ENCODE data around the gene FIGNL1. TPM values are rescaled to one million over a fixed set of nuclear protein-coding genes. Genes with fewer than 3 reads are reported as not detected.

Gene FIGNL1
- total RNA-seq, 1 experiment from 2014 or later, result 38.4 TPM

DNA sequence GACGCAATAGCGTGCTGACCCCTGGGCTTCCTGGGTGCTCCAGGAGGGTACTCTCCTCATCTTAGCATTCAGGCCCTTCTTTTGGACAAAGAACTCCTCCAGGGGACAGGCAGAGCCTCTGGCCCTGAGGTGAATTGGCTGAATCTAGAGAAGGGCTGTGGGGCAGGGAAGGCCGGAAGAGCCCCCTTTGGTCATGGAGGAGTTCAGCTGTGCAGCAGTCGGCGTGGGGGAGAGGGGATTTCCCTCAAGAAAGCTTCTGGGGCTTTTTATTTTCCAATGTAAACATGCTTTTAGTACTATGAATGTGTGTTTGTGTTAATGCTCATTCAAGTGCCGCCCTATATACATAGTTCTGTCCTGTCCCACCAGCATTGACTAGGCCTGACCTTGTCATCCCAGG is 38.8 kb downstream of the FIGNL1 start:
- Histone ChIP-seq H3K9me3 (replicated peaks) (no peaks in the 10 kb centered on the region), H3K4me1 (replicated peaks) (no peaks in the 10 kb centered on the region), H3K27me3 (replicated peaks) (no peaks in the 10 kb centered on the region), H3K36me3 (no peaks in the 10 kb centered on the region), H3K4me3 (no peak overlapping the region), H3K27ac (no peak overlapping the region)
- DNase-seq (ENCODE audit: low read depth in 1 of 2, low spot score in 2 of 2), result no peak

DNA sequence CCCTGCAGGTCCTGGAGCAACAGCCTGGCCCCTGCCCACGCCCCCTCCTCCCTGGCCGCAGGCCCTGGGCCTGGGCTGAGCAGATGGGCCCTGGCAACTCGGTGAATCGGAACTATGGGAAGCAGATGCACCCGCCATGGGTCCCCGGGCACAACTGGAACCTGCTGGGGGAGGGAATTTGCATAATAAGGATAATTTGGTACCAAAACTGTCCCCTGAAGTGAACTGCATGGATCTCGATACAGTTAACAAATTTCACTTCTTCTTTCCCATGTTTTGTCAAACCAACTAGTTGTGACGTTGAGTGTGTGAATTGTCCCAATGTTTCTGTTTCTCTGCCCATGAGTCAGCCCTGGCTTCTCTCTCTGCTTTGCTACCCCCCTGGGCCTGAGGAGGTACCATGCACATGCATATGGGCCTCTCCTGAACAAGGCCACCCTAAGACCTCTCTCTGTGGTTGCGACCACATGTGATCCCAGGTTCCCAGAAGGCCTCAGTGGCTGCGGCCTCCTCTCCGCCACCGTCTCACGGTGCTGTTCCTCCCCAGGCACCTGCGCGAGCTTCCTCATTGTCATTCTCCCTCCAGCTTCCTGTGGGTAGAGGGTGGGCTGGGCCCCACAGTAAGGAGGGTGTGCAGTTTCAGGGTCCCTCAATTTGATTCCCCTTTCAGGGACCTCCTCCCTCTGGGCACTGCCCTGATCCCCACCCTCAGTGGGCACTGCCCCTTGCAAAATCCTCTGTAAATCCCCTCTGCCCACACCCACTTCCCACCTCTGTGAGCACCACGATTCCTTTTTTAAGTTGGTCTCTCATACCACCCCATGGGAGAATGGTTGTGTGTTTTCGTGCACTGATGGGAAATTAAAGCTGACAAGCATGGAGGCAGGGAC is 40.0 kb downstream of the FIGNL1 start:
- Histone ChIP-seq H3K36me3 (no peaks in the 10 kb centered on the region), H3K9me3 (replicated peaks) (no peaks in the 10 kb centered on the region), H3K4me1 (replicated peaks) (no peaks in the 10 kb centered on the region), H3K27me3 (replicated peaks) (no peaks in the 10 kb centered on the region), H3K4me3 (no peak overlapping the region), H3K27ac (no peak overlapping the region)
- DNase-seq (ENCODE audit: low read depth in 1 of 2, low spot score in 2 of 2), result no peak

DNA sequence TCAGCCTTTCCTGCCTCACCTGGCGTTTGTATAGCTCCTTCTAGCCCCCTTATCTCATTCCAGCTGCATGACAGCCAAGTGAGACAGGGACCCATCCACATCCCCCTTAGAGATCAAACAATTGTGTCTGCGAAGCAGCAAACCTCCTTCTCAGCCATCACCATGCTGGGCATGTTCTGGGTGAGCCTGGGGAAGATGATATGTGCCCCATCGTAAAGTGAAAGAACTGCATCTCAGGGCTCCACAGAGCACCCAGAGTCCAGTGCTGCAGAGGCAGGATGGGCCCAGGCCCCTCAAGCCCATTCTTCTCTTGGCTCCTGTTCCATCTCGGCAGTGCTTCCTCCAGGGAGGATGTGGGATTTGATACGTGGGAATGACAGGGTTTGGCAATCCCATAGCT is 43.2 kb downstream of the FIGNL1 start:
- Histone ChIP-seq H3K9me3 (replicated peaks) (no peaks in the 10 kb centered on the region), H3K27me3 (replicated peaks) (peaks cover 4% of the 10 kb centered on the region), H3K27ac (no peak overlapping the region), H3K36me3 (no peaks in the 10 kb centered on the region), H3K4me3 (no peak overlapping the region), H3K4me1 (replicated peaks) (no peaks in the 10 kb centered on the region)
- no peak for DNase-seq (ENCODE audit: low read depth in 1 of 2, low spot score in 2 of 2)

DNA sequence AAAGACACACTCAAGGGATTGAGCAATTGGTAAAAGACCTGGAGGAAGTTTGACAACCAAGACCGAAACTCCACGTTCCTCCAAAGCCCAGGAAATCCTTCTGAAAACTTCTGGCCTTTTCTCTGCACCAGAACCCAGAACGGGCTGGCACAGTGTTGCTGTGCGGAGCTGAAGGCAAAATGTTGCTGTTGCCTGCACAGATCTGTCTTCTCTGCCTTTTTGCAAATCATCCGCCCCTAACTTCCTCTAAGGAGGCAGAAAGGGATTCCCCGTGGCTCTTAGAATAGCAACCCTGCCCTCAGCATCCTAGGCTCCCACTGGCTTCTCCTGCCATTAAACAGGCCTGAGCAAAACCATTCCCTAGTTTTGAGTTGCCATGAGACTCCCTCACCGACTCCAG is 44.9 kb downstream of the FIGNL1 start:
- Histone ChIP-seq H3K27ac (no peak overlapping the region), H3K4me3 (no peak overlapping the region), H3K4me1 (replicated peaks) (no peaks in the 10 kb centered on the region), H3K36me3 (no peaks in the 10 kb centered on the region), H3K9me3 (replicated peaks) (no peaks in the 10 kb centered on the region), H3K27me3 (replicated peaks) (peaks cover 4% of the 10 kb centered on the region)
- no peak for DNase-seq (ENCODE audit: low read depth in 1 of 2, low spot score in 2 of 2)

DNA sequence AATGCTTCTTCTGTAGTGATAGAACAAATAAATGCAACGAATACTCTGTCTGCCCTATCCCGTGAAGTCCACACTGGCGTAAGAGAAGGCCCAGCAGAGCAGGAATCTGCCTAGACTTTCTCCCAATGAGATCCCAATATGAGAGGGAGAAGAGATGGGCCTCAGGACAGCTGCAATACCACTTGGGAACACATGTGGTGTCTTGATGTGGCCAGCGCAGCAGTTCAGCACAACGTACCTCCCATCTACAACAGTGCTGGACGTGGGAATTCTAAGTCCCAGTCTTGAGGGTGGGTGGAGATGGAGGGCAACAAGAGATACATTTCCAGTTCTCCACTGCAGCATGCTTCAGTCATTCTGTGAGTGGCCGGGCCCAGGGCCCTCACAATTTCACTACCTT is 45.8 kb downstream of the FIGNL1 start:
- no peaks in the 10 kb centered on the region for H3K9me3 ChIP-seq (replicated peaks)
- H3K27me3 ChIP-seq (replicated peaks), result peaks cover 7% of the 10 kb centered on the region
- no peak for DNase-seq (ENCODE audit: low read depth in 1 of 2, low spot score in 2 of 2)
- H3K36me3 ChIP-seq, result no peaks in the 10 kb centered on the region
- no peaks in the 10 kb centered on the region for H3K4me1 ChIP-seq (replicated peaks)
- H3K27ac ChIP-seq, result no peak overlapping the region
- H3K4me3 ChIP-seq, result no peak overlapping the region

DNA sequence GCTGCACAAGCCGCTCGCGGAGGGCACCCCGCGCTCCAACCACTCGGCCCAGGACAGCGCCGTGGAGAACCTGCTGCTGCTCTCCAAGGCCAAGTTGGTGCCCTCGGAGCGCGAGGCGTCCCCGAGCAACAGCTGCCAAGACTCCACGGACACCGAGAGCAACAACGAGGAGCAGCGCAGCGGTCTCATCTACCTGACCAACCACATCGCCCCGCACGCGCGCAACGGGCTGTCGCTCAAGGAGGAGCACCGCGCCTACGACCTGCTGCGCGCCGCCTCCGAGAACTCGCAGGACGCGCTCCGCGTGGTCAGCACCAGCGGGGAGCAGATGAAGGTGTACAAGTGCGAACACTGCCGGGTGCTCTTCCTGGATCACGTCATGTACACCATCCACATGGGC is 50.0 kb downstream of the FIGNL1 start:
- Histone ChIP-seq H3K4me1 (replicated peaks) (no peaks in the 10 kb centered on the region), H3K27me3 (replicated peaks) (peaks cover 12% of the 10 kb centered on the region), H3K27ac (no peak overlapping the region), H3K9me3 (replicated peaks) (no peaks in the 10 kb centered on the region), H3K36me3 (no peaks in the 10 kb centered on the region), H3K4me3 (no peak overlapping the region)
- DNase-seq (ENCODE audit: low read depth in 1 of 2, low spot score in 2 of 2), result no peak

DNA sequence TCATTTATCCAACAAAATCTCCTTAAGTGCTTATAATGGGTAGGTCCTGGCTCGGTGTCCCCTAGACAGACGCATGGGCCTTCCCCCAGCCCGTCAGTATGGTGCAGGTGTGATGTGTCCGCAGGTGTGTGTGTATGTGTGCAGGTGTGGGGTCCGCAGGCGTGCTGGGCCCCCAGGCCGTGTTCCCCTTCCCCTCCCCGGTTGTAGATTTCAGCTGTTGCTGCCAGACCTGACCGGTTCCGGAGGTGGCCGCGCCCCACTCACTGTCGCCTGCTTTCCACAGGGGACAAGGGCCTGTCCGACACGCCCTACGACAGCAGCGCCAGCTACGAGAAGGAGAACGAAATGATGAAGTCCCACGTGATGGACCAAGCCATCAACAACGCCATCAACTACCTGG is 50.5 kb downstream of the FIGNL1 start:
- Histone ChIP-seq H3K9me3 (replicated peaks) (no peaks in the 10 kb centered on the region), H3K4me3 (no peak overlapping the region), H3K4me1 (replicated peaks) (no peaks in the 10 kb centered on the region), H3K27ac (no peak overlapping the region), H3K27me3 (replicated peaks) (peaks cover 12% of the 10 kb centered on the region), H3K36me3 (no peaks in the 10 kb centered on the region)
- DNase-seq (ENCODE audit: low read depth in 1 of 2, low spot score in 2 of 2), result no peak

DNA sequence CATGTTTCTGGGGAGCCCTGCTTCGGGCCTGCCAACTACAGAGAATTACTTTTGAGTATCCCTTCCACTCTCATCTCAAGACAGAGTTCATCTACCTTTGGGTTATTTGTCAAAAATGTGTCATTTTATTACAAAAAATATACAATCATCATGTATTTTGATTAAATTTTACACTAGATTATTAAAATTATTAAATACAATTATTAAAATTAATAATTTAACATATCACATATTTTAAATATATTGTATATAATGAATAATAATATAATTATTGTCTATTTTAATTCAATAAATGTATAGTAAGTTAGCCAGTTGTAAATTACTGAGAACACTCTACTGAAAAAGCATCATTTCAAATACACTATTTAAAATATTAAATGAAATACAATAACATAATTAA is 50.9 kb downstream of the FIGNL1 start:
- H3K4me3 ChIP-seq, result no peak overlapping the region
- H3K9me3 ChIP-seq (replicated peaks), result no peaks in the 10 kb centered on the region
- H3K4me1 ChIP-seq (replicated peaks), result no peaks in the 10 kb centered on the region
- peaks cover 12% of the 10 kb centered on the region for H3K27me3 ChIP-seq (replicated peaks)
- no peak overlapping the region for H3K27ac ChIP-seq
- H3K36me3 ChIP-seq, result no peaks in the 10 kb centered on the region
- no peak for DNase-seq (ENCODE audit: low read depth in 1 of 2, low spot score in 2 of 2)

DNA sequence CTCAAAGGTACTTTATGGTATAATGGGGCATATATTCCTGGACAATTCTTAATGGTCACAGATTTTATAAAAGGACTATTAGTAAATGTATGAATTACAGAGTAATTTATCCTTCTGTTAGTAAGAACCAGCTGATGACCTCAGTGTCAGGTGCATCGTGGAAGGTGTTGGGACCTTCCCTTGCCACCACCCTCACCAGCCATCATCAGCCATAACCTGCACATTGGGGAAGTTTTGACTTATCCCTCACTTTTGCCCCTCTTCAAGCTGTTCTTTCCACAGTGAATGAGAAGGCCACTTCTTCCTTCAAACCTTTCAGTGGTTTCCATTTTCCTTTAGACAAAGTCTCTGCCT is 52.2 kb downstream of the FIGNL1 start:
- DNase-seq (ENCODE audit: low read depth in 1 of 2, low spot score in 2 of 2), result no peak
- no peak overlapping the region for H3K27ac ChIP-seq
- H3K36me3 ChIP-seq, result no peaks in the 10 kb centered on the region
- no peak overlapping the region for H3K4me3 ChIP-seq
- no peaks in the 10 kb centered on the region for H3K9me3 ChIP-seq (replicated peaks)
- H3K4me1 ChIP-seq (replicated peaks), result no peaks in the 10 kb centered on the region
- H3K27me3 ChIP-seq (replicated peaks), result peaks cover 8% of the 10 kb centered on the region

DNA sequence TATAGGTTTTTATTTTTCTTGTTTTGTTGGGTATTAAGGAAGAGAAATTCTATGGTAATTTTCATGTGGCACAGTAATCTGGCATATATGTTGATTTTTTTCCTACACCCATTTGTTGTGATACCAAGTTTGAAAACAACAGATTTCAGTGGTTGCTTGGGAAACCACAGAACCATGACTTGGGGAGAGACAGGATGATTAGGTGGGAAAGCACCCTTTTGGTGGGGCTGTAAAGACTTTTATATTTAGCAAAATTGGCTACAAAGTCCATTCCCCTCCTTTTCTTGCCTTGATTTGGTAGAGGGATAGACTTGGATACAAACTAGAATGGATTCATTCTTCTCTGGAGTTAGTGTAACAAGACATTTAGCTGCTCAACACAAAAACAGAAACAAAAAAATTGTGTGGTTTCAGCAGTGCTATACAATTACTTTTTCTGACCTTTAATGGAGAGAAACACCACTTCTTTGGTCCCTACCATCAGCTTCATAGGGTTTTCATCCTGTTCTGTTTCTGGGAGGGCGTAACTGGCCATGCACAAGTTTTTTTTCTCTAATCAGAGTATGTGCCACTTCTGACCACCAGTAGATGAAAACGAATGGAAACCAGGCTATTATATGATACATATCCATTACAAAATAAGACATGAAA is 52.7 kb downstream of the FIGNL1 start:
- Histone ChIP-seq H3K9me3 (replicated peaks) (no peaks in the 10 kb centered on the region), H3K4me3 (no peak overlapping the region), H3K4me1 (replicated peaks) (no peaks in the 10 kb centered on the region), H3K27ac (no peak overlapping the region), H3K36me3 (no peaks in the 10 kb centered on the region), H3K27me3 (replicated peaks) (peaks cover 8% of the 10 kb centered on the region; the same call in 1 of the 2 replicates)
- DNase-seq (ENCODE audit: low read depth in 1 of 2, low spot score in 2 of 2), result no peak

DNA sequence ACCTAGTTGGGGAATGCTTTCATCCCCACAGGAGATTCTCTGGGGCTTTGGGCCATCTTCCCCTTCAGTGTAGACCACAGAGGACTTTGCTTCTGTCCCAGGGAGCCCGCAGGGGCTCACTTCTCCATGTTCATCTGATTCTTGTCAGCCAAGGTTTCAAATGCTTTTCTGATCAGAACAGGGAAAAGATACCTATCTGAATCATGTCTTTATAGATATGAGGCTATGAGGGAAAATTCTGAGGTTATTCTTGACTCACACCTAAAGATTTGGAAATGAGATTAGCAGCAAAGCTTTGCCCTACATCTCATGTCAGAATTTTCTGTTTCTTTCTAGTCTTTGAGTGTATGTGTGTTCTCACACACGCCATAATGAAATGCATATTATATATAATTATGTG is 53.3 kb downstream of the FIGNL1 start:
- Histone ChIP-seq H3K4me1 (replicated peaks) (no peaks in the 10 kb centered on the region), H3K4me3 (no peak overlapping the region), H3K9me3 (replicated peaks) (no peaks in the 10 kb centered on the region), H3K27ac (no peak overlapping the region), H3K36me3 (no peaks in the 10 kb centered on the region), H3K27me3 (replicated peaks) (peaks cover 8% of the 10 kb centered on the region; the same call in 1 of the 2 replicates)
- DNase-seq (ENCODE audit: low read depth in 1 of 2, low spot score in 2 of 2), result no peak

DNA sequence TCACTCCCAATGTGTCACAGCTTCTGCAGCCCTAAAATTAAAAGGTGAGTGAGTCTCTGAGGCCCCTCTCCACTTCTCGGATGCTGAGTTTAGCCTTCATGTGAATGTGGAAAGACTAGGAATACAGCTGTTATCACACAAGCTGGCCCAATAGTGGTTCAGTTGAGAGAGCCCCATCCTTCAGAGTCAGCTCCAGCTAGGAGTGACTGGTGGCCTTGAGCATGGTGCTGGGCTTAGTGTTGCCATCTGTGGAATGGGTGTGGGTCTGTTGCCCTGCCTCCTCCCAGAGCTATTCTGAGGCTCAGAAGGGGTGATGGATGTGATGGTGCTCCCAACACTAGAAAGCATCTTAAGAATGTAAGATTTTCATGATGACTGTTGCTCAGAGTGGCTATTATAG is 55.8 kb downstream of the FIGNL1 start:
- H3K9me3 ChIP-seq (replicated peaks), result no peaks in the 10 kb centered on the region
- H3K36me3 ChIP-seq, result no peaks in the 10 kb centered on the region
- H3K27ac ChIP-seq, result no peak overlapping the region
- H3K4me1 ChIP-seq (replicated peaks), result no peaks in the 10 kb centered on the region
- no peak for DNase-seq (ENCODE audit: low read depth in 1 of 2, low spot score in 2 of 2)
- H3K27me3 ChIP-seq (replicated peaks), result 0 out of 2 replicates have a peak, but pooled peaks cover 5% of the 10 kb centered on the region
- H3K4me3 ChIP-seq, result no peak overlapping the region

All from SJSA1 (cell line).